Mesothelial cell of epicardium (in vitro differentiated cells): ENCODE data around the gene MBOAT2. TPM values are rescaled to one million over a fixed set of nuclear protein-coding genes. Genes with fewer than 3 reads are reported as not detected.

Source experiments
- DNase-seq, 2 experiments: peaks; one replicate each; pipeline ENCODE4 v3.0.0; 2021; ENCODE audit warnings: low spot score in 2 of 2; ENCODE audit not compliant: unreplicated experiment in 2 of 2
- H3K27ac Mint-ChIP-seq: 2 replicates; pipeline ENCODE4 v1.8.0; 2021; ENCODE audit warnings: mixed read lengths
- H3K27me3 Mint-ChIP-seq: 2 replicates; pipeline ENCODE4 v1.8.0; 2021; ENCODE audit warnings: low read depth, mixed read lengths
- H3K36me3 Mint-ChIP-seq: 2 replicates; pipeline ENCODE4 v1.8.0; 2021; ENCODE audit warnings: mixed read lengths
- H3K4me1 Mint-ChIP-seq: 2 replicates; pipeline ENCODE4 v1.8.0; 2021; ENCODE audit warnings: mixed read lengths
- H3K4me3 Mint-ChIP-seq: 2 replicates; pipeline ENCODE4 v1.8.0; 2021; ENCODE audit warnings: mild to moderate bottlenecking, moderate library complexity, mixed read lengths
- H3K9me3 Mint-ChIP-seq: 2 replicates; pipeline ENCODE4 v1.8.0; 2021; ENCODE audit warnings: mixed read lengths
- CTCF ChIP-seq: fragments of 200-600 bp; sonication (generic); IDR thresholded peaks from one replicate; pipeline ENCODE4 v1.5.0; 2021; ENCODE audit warnings: antibody characterized with exemption; ENCODE audit not compliant: unreplicated experiment
- total RNA-seq: library from RNA; stranded (reverse); gene quantifications from 3 replicates; pipeline ENCODE4 v1.2.1, GENCODE V29; 2021

MBOAT2 gene
- total RNA-seq, 1 donor from 2014 or later: 53.0 TPM

GRCh38 chr2:9021563-9022211 lies 18.2 kb upstream of the MBOAT2 start:
- no peak for TF ChIP-seq CTCF
- DNase-seq: no peak
- Mint-ChIP-seq H3K27ac (no peak overlapping the region), H3K4me3 (no peak overlapping the region), H3K36me3 (no peaks in the 10 kb centered on the region), H3K4me1 (no peaks in the 10 kb centered on the region), H3K27me3 (peaks cover 2% of the 10 kb centered on the region), H3K9me3 (no peaks in the 10 kb centered on the region)

- TF ChIP-seq CTCF: no peak
- H3K36me3 Mint-ChIP-seq: no peaks in the 10 kb centered on the region
- DNase-seq: no peak
These were observed 16.8 kb upstream of the MBOAT2 start for GRCh38 chr2:9020267-9020666.

DNA sequence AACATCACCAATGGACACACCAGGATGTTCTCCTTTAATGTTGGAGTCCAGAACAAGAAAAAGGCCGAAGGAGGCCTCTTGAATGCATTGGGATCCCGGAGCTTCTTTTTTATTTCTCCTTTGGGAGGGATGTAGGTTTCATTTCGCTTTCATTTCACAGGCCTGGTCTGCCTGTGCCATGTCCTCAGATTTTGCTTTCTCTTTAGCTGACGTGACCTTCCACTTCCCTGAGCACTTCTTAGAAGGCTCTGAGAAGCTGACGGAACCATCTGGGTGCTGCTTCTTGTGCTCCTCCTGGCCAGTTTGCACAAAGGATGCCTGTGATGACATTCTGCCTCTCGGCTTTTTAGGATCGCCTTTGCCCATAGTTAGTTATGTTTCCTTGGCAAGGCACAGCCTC lies 15.1 kb upstream of the MBOAT2 start:
- Mint-ChIP-seq H3K9me3 (no peaks in the 10 kb centered on the region), H3K4me3 (no peak overlapping the region), H3K27ac (no peak overlapping the region)

More at GRCh38 chr2:9020267-9020666, 16.8 kb upstream of the MBOAT2 start:
- Mint-ChIP-seq H3K9me3 (no peaks in the 10 kb centered on the region), H3K27ac (no peak overlapping the region), H3K4me1 (no peaks in the 10 kb centered on the region), H3K27me3 (peaks cover 2% of the 10 kb centered on the region), H3K4me3 (no peak overlapping the region)

GRCh38 chr2:9018109-9018508 lies 14.6 kb upstream of the MBOAT2 start:
- no peaks in the 10 kb centered on the region for H3K4me1 Mint-ChIP-seq
- no peaks in the 10 kb centered on the region for H3K36me3 Mint-ChIP-seq
- H3K9me3 Mint-ChIP-seq: no peaks in the 10 kb centered on the region

More for the DNA sequence above, 15.1 kb upstream of the MBOAT2 start:
- no peak for TF ChIP-seq CTCF
- H3K27me3 Mint-ChIP-seq: peaks cover 4% of the 10 kb centered on the region
- no peaks in the 10 kb centered on the region for H3K4me1 Mint-ChIP-seq
- DNase-seq: no peak
- no peaks in the 10 kb centered on the region for H3K36me3 Mint-ChIP-seq

GRCh38 chr2:9017411-9017810 lies 13.9 kb upstream of the MBOAT2 start:
- no peaks in the 10 kb centered on the region for H3K9me3 Mint-ChIP-seq
- no peak for TF ChIP-seq CTCF
- no peak for DNase-seq
- H3K27me3 Mint-ChIP-seq: peaks cover 6% of the 10 kb centered on the region
- H3K27ac Mint-ChIP-seq: no peak overlapping the region
- no peaks in the 10 kb centered on the region for H3K4me1 Mint-ChIP-seq
- H3K36me3 Mint-ChIP-seq: no peaks in the 10 kb centered on the region
- no peak overlapping the region for H3K4me3 Mint-ChIP-seq

More at GRCh38 chr2:9018109-9018508, 14.6 kb upstream of the MBOAT2 start:
- Mint-ChIP-seq H3K27ac (no peak overlapping the region), H3K27me3 (peaks cover 6% of the 10 kb centered on the region), H3K4me3 (no peak overlapping the region)
- TF ChIP-seq CTCF: no peak
- DNase-seq: no peak
